Stimulated activated CD8-positive, alpha-beta memory T cell treated with anti-CD3 and anti-CD28 coated beads, Interleukin-2, amount 100 ng/mL, for 1 hour (primary cell): Measurements from ENCODE around the gene ATP5F1A.
"Not testable (repeated sequence)": the region's sequence is repeated elsewhere in the genome, so short reads cannot be mapped to it uniquely, and the experiment has no call there.

ENCODE experiments used
- DNase-seq, 2 donors: peaks; one replicate each; pipeline ENCODE4 v3.0.0-alpha.2; 2020; ENCODE audit warnings: low read depth in 2 of 2

Gene ATP5F1A

GRCh38 chr18:46047369-46047768 lies 50.7 kb downstream of the ATP5F1A start:
- not testable (repeated sequence) for DNase-seq

GRCh38 chr18:46046688-46047087 lies 51.4 kb downstream of the ATP5F1A start:
- no peak for DNase-seq

GRCh38 chr18:46046126-46046525 lies 52.0 kb downstream of the ATP5F1A start:
- DNase-seq: no peak

GRCh38 chr18:46042571-46043123 lies 55.4 kb downstream of the ATP5F1A start:
- DNase-seq: no peak

- DNase-seq: no peak
Measured at GRCh38 chr18:46040747-46041104, 57.4 kb downstream of the ATP5F1A start.

- DNase-seq: no peak
Measured at GRCh38 chr18:46040033-46040746, 57.9 kb downstream of the ATP5F1A start.

- no peak for DNase-seq
Measured at GRCh38 chr18:46037512-46038305, 60.4 kb downstream of the ATP5F1A start.

GRCh38 chr18:46035696-46036680 lies 62.1 kb downstream of the ATP5F1A start:
- no peak for DNase-seq

- DNase-seq: no peak
Measured at GRCh38 chr18:46034230-46034629, 63.9 kb downstream of the ATP5F1A start.

GRCh38 chr18:46031741-46032140 lies 66.4 kb downstream of the ATP5F1A start:
- no peak for DNase-seq
